ENCODE results near the gene CCDC47. TPM values are rescaled to one million over a fixed set of nuclear protein-coding genes. Genes with fewer than 3 reads are reported as not detected.

Gene CCDC47
- total and polyA plus RNA-seq, 2 experiments from 2014 or later = 38.5 to 61.9 TPM

DNA sequence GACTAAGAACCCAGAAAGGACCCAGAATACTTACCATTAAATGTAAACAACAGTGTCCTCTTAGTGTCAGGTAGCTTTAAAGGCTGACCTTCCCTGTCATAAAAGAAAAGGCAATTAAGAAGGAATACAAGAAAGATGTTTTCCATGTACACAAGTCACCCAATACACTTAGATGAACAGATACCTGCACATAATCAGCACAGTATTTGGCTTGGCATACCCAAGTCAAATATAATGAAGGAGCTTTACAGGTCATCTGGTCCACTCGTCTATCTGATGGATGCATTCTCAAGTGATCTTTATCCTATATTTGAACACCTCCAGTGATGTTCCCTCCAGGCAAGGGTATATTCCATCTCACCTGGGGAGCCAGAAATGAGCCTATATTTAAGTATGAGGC is 20.7 kb downstream of the CCDC47 start:
- H3F3A ChIP-seq (replicated peaks; ENCODE audit: low read depth) = peaks cover 9% of the 10 kb centered on the region; the same call in 1 of the 2 replicates
- Mint-ChIP-seq H3K9me3 (no peaks in the 10 kb centered on the region), H3K4me3 (no peak overlapping the region), H3K27me3 (ENCODE audit: insufficient read depth, low read depth, poor library complexity) (no peaks in the 10 kb centered on the region), H3K36me3 (ENCODE audit: low read depth) (peaks cover 75% of the 10 kb centered on the region), H3K4me1 (no peaks in the 10 kb centered on the region), H3K27ac (no peak overlapping the region)
- no peak overlapping the region for H3K4me2 ChIP-seq
- H3K9me2 ChIP-seq (ENCODE audit: insufficient read depth) = no peaks in the 10 kb centered on the region
- TF ChIP-seq, protein P1, sequence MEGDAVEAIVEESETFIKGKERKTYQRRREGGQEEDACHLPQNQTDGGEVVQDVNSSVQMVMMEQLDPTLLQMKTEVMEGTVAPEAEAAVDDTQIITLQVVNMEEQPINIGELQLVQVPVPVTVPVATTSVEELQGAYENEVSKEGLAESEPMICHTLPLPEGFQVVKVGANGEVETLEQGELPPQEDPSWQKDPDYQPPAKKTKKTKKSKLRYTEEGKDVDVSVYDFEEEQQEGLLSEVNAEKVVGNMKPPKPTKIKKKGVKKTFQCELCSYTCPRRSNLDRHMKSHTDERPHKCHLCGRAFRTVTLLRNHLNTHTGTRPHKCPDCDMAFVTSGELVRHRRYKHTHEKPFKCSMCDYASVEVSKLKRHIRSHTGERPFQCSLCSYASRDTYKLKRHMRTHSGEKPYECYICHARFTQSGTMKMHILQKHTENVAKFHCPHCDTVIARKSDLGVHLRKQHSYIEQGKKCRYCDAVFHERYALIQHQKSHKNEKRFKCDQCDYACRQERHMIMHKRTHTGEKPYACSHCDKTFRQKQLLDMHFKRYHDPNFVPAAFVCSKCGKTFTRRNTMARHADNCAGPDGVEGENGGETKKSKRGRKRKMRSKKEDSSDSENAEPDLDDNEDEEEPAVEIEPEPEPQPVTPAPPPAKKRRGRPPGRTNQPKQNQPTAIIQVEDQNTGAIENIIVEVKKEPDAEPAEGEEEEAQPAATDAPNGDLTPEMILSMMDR (conservative IDR thresholded peaks at IDR 0.05; ENCODE audit: low read depth in 2 of 2) = no peak
- TF ChIP-seq, protein P2, sequence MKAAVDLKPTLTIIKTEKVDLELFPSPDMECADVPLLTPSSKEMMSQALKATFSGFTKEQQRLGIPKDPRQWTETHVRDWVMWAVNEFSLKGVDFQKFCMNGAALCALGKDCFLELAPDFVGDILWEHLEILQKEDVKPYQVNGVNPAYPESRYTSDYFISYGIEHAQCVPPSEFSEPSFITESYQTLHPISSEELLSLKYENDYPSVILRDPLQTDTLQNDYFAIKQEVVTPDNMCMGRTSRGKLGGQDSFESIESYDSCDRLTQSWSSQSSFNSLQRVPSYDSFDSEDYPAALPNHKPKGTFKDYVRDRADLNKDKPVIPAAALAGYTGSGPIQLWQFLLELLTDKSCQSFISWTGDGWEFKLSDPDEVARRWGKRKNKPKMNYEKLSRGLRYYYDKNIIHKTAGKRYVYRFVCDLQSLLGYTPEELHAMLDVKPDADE (IDR thresholded peaks at IDR 0.05) = no peak
- no peak for TF ChIP-seq STAT1 (IDR thresholded peaks at IDR 0.05; ENCODE audit: unreplicated experiment)
- TF ChIP-seq, protein P3, sequence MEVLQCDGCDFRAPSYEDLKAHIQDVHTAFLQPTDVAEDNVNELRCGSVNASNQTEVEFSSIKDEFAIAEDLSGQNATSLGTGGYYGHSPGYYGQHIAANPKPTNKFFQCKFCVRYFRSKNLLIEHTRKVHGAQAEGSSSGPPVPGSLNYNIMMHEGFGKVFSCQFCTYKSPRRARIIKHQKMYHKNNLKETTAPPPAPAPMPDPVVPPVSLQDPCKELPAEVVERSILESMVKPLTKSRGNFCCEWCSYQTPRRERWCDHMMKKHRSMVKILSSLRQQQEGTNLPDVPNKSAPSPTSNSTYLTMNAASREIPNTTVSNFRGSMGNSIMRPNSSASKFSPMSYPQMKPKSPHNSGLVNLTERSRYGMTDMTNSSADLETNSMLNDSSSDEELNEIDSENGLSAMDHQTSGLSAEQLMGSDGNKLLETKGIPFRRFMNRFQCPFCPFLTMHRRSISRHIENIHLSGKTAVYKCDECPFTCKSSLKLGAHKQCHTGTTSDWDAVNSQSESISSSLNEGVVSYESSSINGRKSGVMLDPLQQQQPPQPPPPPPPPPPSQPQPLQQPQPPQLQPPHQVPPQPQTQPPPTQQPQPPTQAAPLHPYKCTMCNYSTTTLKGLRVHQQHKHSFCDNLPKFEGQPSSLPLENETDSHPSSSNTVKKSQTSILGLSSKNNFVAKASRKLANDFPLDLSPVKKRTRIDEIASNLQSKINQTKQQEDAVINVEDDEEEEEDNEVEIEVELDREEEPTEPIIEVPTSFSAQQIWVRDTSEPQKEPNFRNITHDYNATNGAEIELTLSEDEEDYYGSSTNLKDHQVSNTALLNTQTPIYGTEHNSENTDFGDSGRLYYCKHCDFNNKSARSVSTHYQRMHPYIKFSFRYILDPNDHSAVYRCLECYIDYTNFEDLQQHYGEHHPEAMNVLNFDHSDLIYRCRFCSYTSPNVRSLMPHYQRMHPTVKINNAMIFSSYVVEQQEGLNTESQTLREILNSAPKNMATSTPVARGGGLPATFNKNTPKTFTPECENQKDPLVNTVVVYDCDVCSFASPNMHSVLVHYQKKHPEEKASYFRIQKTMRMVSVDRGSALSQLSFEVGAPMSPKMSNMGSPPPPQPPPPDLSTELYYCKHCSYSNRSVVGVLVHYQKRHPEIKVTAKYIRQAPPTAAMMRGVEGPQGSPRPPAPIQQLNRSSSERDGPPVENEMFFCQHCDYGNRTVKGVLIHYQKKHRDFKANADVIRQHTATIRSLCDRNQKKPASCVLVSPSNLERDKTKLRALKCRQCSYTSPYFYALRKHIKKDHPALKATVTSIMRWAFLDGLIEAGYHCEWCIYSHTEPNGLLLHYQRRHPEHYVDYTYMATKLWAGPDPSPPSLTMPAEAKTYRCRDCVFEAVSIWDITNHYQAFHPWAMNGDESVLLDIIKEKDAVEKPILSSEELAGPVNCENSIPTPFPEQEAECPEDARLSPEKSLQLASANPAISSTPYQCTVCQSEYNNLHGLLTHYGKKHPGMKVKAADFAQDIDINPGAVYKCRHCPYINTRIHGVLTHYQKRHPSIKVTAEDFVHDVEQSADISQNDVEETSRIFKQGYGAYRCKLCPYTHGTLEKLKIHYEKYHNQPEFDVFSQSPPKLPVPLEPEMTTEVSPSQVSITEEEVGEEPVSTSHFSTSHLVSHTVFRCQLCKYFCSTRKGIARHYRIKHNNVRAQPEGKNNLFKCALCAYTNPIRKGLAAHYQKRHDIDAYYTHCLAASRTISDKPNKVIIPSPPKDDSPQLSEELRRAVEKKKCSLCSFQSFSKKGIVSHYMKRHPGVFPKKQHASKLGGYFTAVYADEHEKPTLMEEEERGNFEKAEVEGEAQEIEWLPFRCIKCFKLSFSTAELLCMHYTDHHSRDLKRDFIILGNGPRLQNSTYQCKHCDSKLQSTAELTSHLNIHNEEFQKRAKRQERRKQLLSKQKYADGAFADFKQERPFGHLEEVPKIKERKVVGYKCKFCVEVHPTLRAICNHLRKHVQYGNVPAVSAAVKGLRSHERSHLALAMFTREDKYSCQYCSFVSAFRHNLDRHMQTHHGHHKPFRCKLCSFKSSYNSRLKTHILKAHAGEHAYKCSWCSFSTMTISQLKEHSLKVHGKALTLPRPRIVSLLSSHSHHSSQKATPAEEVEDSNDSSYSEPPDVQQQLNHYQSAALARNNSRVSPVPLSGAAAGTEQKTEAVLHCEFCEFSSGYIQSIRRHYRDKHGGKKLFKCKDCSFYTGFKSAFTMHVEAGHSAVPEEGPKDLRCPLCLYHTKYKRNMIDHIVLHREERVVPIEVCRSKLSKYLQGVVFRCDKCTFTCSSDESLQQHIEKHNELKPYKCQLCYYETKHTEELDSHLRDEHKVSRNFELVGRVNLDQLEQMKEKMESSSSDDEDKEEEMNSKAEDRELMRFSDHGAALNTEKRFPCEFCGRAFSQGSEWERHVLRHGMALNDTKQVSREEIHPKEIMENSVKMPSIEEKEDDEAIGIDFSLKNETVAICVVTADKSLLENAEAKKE (CRISPR knock-in tag; IDR thresholded peaks at IDR 0.05) = no peak
- TF ChIP-seq POLR2AphosphoS5 (IDR thresholded peaks at IDR 0.05; ENCODE audit: low read depth) = no peak
- no peak for TF ChIP-seq NANOG (IDR thresholded peaks at IDR 0.05; ENCODE audit: borderline replicate concordance)
- TF ChIP-seq EZH2 (IDR thresholded peaks at IDR 0.05; ENCODE audit: low read depth, unreplicated experiment) = no peak
- TF ChIP-seq ZNF331 (CRISPR knock-in tag; IDR thresholded peaks at IDR 0.05; ENCODE audit: low read depth) = no peak
- TF ChIP-seq JUNB (IDR thresholded peaks at IDR 0.05; ENCODE audit: unreplicated experiment) = no peak
- TF ChIP-seq, protein P4, sequence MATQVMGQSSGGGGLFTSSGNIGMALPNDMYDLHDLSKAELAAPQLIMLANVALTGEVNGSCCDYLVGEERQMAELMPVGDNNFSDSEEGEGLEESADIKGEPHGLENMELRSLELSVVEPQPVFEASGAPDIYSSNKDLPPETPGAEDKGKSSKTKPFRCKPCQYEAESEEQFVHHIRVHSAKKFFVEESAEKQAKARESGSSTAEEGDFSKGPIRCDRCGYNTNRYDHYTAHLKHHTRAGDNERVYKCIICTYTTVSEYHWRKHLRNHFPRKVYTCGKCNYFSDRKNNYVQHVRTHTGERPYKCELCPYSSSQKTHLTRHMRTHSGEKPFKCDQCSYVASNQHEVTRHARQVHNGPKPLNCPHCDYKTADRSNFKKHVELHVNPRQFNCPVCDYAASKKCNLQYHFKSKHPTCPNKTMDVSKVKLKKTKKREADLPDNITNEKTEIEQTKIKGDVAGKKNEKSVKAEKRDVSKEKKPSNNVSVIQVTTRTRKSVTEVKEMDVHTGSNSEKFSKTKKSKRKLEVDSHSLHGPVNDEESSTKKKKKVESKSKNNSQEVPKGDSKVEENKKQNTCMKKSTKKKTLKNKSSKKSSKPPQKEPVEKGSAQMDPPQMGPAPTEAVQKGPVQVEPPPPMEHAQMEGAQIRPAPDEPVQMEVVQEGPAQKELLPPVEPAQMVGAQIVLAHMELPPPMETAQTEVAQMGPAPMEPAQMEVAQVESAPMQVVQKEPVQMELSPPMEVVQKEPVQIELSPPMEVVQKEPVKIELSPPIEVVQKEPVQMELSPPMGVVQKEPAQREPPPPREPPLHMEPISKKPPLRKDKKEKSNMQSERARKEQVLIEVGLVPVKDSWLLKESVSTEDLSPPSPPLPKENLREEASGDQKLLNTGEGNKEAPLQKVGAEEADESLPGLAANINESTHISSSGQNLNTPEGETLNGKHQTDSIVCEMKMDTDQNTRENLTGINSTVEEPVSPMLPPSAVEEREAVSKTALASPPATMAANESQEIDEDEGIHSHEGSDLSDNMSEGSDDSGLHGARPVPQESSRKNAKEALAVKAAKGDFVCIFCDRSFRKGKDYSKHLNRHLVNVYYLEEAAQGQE (IDR thresholded peaks at IDR 0.05; ENCODE audit: unreplicated experiment) = no peak
- no peak for TF ChIP-seq CREB1 (CRISPR knock-in tag; IDR thresholded peaks at IDR 0.05; ENCODE audit: low read depth)
- no peak for TF ChIP-seq EZH2phosphoT487 (IDR thresholded peaks at IDR 0.05; ENCODE audit: unreplicated experiment)
- no peak for TF ChIP-seq ZNF114 (CRISPR knock-in tag; IDR thresholded peaks at IDR 0.05)
- H3K79me2 ChIP-seq (replicated peaks; ENCODE audit: insufficient read depth) = no peaks in the 10 kb centered on the region
- no peak overlapping the region for H2AFZ ChIP-seq
- H3K27me3 ChIP-seq (ENCODE audit: insufficient read depth) = no peaks in the 10 kb centered on the region
- H4K20me1 ChIP-seq (replicated peaks; ENCODE audit: insufficient read depth) = peaks cover 3% of the 10 kb centered on the region; the same call in 1 of the 2 replicates
- DNase-seq (ENCODE audit: low spot score) (no peak), ATAC-seq (no peak)
- H3K36me3 ChIP-seq (ENCODE audit: insufficient read depth) = peaks cover 61% of the 10 kb centered on the region
- no peak overlapping the region for H3K27ac ChIP-seq (ENCODE audit: low read depth)
- no peak overlapping the region for H3K4me3 ChIP-seq
- H3K4me1 ChIP-seq (ENCODE audit: insufficient read depth) = no peaks in the 10 kb centered on the region

Measured in GM23338 (cell line).